ENCODE measurements around the gene ZNF689.
"Not testable (repeated sequence)": the region's sequence is repeated elsewhere in the genome, so short reads cannot be mapped to it uniquely, and the experiment has no call there.

Gene ZNF689

GRCh38 chr16:30637139-30637538 is 26.9 kb upstream of the ZNF689 start:
- DNase-seq (ENCODE audit: low read depth in 1 of 2, low spot score in 1 of 2) = not testable (repeated sequence)

DNA sequence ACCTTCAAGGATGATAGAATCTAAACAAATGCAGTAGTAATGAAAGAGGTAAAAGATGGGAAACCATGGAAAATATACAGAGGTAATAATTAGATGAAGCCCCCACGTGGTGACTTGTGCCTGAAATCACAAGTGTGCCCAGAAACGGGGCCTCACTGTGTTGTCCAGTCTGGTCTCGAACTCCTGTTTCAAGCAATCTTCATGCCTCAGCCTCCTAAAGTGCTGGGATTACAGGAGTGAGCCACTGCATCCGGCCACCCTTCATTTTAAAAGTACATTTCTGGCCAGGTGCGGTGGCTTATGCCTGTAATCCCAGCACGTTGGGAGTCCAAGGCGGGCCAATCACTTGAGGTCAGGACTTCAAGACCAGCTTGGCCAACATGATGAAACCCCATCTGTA is 26.4 kb upstream of the ZNF689 start:
- DNase-seq (ENCODE audit: low read depth in 1 of 2, low spot score in 1 of 2) = no peak

- no peak for DNase-seq (ENCODE audit: low read depth in 1 of 2, low spot score in 1 of 2)
These were observed 23.3 kb upstream of the ZNF689 start for GRCh38 chr16:30633526-30633925.

GRCh38 chr16:30632454-30632853 is 22.3 kb upstream of the ZNF689 start:
- not testable (repeated sequence) for DNase-seq (ENCODE audit: low read depth in 1 of 2, low spot score in 1 of 2)

GRCh38 chr16:30628628-30629540 is 18.7 kb upstream of the ZNF689 start:
- peak; percentile 84 to 87 for DNase-seq (ENCODE audit: low read depth in 1 of 2, low spot score in 1 of 2)

DNA sequence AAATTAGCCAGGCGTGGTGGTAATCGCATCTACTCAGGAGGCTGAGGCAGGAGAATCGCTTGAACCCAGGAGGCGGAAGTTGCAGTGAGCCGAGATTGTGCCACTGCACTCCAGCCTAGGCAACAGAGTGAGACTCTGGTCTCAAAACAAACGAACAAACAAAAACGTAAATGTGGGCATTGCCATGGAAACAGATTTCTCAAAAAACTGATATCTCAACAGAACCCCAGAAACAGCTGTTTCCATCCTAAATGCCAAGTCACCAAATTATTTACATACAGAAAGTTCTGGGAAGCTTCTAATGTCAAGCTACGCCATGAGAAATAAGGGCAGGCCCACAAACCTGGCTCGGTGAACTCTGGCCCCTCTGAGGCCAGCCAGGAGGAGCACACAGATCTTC is 16.0 kb upstream of the ZNF689 start:
- DNase-seq (ENCODE audit: low read depth in 1 of 2, low spot score in 1 of 2) = no peak

GRCh38 chr16:30623536-30624283 is 13.5 kb upstream of the ZNF689 start:
- DNase-seq (ENCODE audit: low read depth in 1 of 2, low spot score in 1 of 2) = no peak

DNA sequence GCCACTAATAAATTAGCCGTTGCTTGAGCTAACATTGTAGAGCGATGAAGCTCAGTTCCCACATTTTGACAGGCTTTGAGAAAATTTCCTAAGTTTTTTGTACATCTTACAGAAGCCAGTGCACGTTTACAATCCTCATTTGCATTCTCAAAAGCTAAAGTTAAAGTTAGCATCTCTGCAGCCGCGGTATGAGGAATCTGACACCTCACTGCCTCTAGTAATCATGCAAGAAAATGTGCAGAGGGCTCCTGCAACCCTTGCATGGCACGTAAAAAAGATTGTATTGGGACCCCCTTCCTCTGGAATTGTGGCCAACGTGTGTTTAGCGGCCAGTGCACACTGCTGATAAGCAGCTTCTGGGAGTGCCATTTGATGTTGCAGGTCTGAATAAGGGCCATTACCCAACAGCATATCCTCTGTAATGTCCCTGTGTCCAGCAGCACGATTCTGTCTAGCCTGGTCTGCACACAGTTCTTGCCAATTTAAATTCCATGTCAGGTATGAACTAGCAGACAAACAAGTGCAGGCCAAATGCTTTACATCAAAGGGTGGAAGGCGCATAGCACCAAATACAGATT is 12.4 kb upstream of the ZNF689 start:
- DNase-seq (ENCODE audit: low read depth in 1 of 2, low spot score in 1 of 2) = no peak

- DNase-seq (ENCODE audit: low read depth in 1 of 2, low spot score in 1 of 2) = no peak
These were observed 11.6 kb upstream of the ZNF689 start for GRCh38 chr16:30621765-30622164.

DNA sequence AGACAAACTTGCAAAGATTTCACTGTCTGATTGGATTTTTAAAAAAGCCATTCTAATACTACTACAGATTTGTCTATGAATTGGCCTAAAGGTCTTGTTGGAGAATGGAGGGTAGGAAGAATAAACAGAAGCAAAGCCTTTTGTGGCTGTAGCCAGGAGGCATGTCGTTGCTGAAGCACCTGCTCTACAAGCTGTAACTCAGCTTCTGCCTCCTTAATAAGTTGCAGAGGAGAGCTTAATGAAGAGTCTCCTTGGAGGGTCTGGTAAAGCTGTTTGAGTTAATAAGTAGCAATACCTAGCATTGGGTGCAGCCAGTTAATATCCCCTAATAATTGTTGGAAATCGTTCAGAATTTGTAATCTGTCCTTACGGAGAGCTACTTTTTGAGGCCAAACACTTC is 10.0 kb upstream of the ZNF689 start:
- no peak for DNase-seq (ENCODE audit: low read depth in 1 of 2, low spot score in 1 of 2)

DNA sequence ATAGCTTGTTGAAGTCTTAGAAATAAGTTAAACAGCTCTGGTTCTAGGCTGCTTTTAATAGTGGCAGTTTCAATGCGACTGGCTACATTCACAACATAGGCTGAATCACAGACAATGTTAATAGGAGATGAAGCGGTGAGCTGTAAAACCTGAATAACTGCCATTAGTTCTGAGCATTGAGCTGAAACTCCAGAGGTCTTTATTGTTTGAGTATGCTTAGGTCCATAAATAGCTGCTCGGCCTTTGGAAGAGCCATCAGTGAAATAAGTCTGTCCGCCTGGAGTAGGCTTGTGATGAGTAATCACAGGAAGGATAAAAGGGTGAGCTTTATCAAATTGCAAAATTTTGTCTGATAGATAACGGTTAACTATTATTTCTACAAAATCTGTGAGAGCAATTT is 9.4 kb upstream of the ZNF689 start:
- no peak for DNase-seq (ENCODE audit: low read depth in 1 of 2, low spot score in 1 of 2)

- no peak for DNase-seq (ENCODE audit: low read depth in 1 of 2, low spot score in 1 of 2)
These were observed 9.0 kb upstream of the ZNF689 start for GRCh38 chr16:30619202-30619601.

DNA sequence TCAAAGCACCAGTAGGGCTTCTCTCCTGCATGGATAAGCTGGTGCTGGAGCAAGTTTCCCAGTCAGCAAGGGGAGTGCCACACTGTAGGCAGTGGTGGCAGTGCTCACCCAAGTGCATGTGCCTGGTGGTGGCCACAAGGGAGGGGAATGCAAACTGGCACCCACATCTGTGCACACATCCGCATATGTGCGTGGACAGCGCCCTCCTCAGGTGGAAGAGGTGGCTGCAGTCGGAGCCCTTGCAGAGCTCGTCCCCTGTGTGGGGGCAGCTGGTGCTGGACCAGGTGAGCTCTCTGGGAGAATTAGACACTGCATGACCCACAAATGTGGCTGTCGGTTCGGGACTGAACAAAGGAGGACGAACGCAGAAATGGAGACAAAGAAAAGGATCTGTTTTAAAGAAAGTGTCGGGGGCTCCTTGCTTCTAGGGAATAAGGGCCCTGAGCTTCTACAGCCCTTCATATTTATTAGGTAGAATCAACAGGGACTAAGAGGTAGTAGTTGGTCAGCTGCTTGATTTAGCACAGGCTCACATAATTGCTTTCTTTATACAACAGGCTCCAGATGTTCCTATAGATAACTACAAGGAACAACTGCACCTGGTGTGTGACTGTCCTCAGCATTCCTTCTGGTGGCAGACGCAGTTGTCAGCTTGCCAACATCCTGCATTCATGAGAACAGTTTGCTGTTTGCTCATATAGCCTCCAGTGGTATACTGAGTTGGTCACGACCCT is 5.3 kb upstream of the ZNF689 start:
- DNase-seq (ENCODE audit: low read depth in 1 of 2, low spot score in 1 of 2) = peak; percentile 43 to 50

GRCh38 chr16:30609002-30609925 is 925 bp downstream of the ZNF689 start:
- peak; percentile 17 to 38 for DNase-seq (ENCODE audit: low read depth in 1 of 2, low spot score in 1 of 2)

GRCh38 chr16:30606004-30606403 is 4.2 kb downstream of the ZNF689 start:
- no peak for DNase-seq (ENCODE audit: low read depth in 1 of 2, low spot score in 1 of 2)

DNA sequence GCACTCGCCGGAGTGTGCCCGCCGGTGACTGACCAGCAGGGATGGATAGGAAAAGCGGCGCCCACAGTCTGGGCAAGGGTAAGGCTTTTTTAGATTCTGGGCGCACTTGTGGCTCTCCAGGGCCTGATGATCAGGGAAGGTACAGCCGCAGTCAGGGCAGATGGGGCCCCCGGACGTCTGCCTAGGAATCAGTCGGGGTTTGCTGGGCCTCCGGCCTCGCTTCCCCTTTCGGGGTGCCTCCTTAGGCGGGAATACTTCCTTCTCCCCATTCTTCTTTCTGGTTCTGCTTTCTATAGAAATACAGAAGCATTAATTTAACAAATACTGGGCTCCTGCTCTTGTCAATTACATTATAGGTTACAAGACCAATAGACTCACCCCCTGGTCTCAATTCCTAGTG is 5.0 kb downstream of the ZNF689 start:
- no peak for DNase-seq (ENCODE audit: low read depth in 1 of 2, low spot score in 1 of 2)

DNA sequence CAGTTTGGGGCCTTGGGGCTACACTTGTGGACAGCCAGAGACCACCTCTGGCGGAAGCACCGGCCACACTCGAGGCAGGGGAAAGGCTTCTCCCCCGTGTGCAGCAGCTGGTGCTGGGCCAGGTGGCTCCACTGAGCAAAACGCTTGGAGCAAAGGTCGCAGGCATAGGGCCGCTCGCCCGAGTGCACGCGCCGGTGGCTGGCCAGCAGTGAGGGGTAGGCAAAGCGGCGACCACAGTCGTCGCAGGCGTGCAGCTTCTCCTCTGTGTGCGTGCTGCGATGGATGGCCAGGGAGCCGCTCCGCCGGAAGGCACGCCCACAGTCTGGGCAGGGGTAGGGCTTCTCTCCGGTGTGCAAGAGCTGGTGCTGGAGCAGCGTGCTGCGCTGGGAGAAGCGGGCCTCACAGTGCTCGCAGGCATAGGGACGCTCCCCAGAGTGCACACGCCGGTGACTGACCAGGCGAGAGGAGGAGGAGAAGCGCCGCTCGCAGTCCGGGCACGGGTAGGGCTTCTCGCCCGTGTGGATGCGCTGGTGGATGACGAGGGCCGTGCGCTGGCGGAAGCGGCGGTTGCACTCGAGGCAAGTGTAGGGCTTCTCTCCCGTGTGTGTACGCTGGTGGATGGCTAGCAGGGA is 5.8 kb downstream of the ZNF689 start:
- no peak for DNase-seq (ENCODE audit: low read depth in 1 of 2, low spot score in 1 of 2)

DNA sequence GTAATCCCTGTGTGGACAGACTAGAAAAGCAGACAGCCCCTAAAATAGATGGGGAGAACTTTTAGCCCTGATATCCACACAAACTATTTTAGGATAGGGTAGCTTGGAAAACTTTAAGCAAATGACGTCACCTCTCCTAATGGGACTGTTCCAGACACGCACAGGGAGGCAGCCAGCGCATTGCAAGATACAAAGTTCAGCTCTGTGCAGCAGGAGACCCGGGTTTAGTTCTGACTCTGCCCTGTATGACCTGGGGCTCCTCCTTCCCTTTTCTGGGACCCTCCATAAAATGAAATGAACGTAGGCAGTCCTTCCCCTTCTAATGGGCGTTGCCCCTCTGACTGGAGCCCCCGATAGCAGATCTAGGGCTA is 6.3 kb downstream of the ZNF689 start:
- DNase-seq (ENCODE audit: low read depth in 1 of 2, low spot score in 1 of 2) = no peak

GRCh38 chr16:30602616-30603277 is 7.4 kb downstream of the ZNF689 start:
- DNase-seq (ENCODE audit: low read depth in 1 of 2, low spot score in 1 of 2) = no peak

Data from activated CD4-positive, alpha-beta T cell treated with anti-CD3 and anti-CD28 coated beads, Interleukin-2, amount 50 U/mL, for 24 hours (primary cell).